Smooth muscle cell (in vitro differentiated cells): ENCODE measurements around the gene TDRD3. TPM values are rescaled to one million over a fixed set of nuclear protein-coding genes. Genes with fewer than 3 reads are reported as not detected.

ENCODE experiments used
- DNase-seq: peaks from one replicate; lab custom pipeline; 2025; ENCODE audit not compliant: unreplicated experiment; lab: John Stamatoyannopoulos, UW
- H2AFZ ChIP-seq: fragments of 200-600 bp; sonication (generic); 2 replicates; pipeline ENCODE4 v1.6.0; 2016; ENCODE audit warnings: antibody characterized with exemption, low read depth, mild to moderate bottlenecking
- H3F3A ChIP-seq: fragments of 200-600 bp; sonication (generic); 2 replicates; pipeline ENCODE4 v1.6.0; 2017; ENCODE audit warnings: antibody characterized with exemption, low read depth
- H3K27ac ChIP-seq: fragments of 200-600 bp; sonication (generic); 2 replicates; pipeline ENCODE4 v1.5.1; 2016; ENCODE audit warnings: low read depth, mild to moderate bottlenecking
- H3K27me3 ChIP-seq: fragments of 200-600 bp; sonication (generic); 2 replicates; pipeline ENCODE4 v1.6.1; 2016; ENCODE audit warnings: low read depth, mild to moderate bottlenecking
- H3K36me3 ChIP-seq: fragments of 200-600 bp; sonication (generic); 2 replicates; pipeline ENCODE4 v1.5.1; 2016; ENCODE audit warnings: low read depth
- H3K4me1 ChIP-seq: fragments of 200-600 bp; sonication (generic); 2 replicates; pipeline ENCODE4 v1.5.1; 2016; ENCODE audit warnings: low read depth
- H3K4me2 ChIP-seq: fragments of 200-600 bp; sonication (generic); 2 replicates; pipeline ENCODE4 v1.6.0; 2016; ENCODE audit warnings: mild to moderate bottlenecking
- H3K4me3 ChIP-seq: fragments of 200-600 bp; sonication (generic); 2 replicates; pipeline ENCODE4 v1.5.1; 2016; ENCODE audit warnings: mild to moderate bottlenecking
- H3K79me2 ChIP-seq: fragments of 200-600 bp; sonication (generic); 2 replicates; pipeline ENCODE4 v1.6.0; 2016; ENCODE audit warnings: low read depth, mild to moderate bottlenecking
- H3K9ac ChIP-seq: fragments of 200-600 bp; sonication (generic); 2 replicates; pipeline ENCODE4 v1.6.0; 2016; ENCODE audit warnings: low read depth
- H3K9me3 ChIP-seq: fragments of 200-600 bp; sonication (generic); replicated peaks from 2 replicates; pipeline ENCODE4 v1.5.1; 2016; ENCODE audit warnings: low read depth
- H4K20me1 ChIP-seq: fragments of 200-600 bp; sonication (generic); 2 replicates; pipeline ENCODE4 v1.6.0; 2016; ENCODE audit warnings: low read depth
- CTCF ChIP-seq: fragments of 200-600 bp; sonication (generic); IDR thresholded peaks from 2 replicates; pipeline ENCODE4 v1.5.1; 2017; ENCODE audit warnings: borderline replicate concordance, mild to moderate bottlenecking, antibody characterized with exemption; ENCODE audit not compliant: insufficient read depth, poor library complexity, severe bottlenecking
- WGBS: methylation state at CpG from one replicate; pipeline ENCODE4 v1.1.7; 2016; ENCODE audit warnings: low lambda C conversion rate; 5-methylcytosine and 5-hydroxymethylcytosine counted together
- polyA plus RNA-seq: library from polyadenylated mRNA; unstranded; fragments of >200 nt; fragmentation: Nextera tagmentation; extraction: Ambion mirVana; gene quantifications from 2 replicates; pipeline ENCODE4 v1.2.1, GENCODE V29; 2016
- small RNA-seq: library from RNA; depleted of rRNA; stranded (forward); fragments of <200 nt; gene quantifications from one replicate; pipeline ENCODE3, GENCODE V24; 2014
- total RNA-seq: library from RNA; depleted of rRNA; stranded (reverse); fragments of >200 nt; gene quantifications from 2 replicates; pipeline ENCODE4 v1.2.3, GENCODE V29; 2014

TDRD3 gene
- total and polyA plus RNA-seq, 2 experiments from 2014 or later: 7.3 to 20.4 TPM

- H3F3A ChIP-seq: no peaks in the 10 kb centered on the region
- H3K27ac ChIP-seq: no peak overlapping the region
- no peaks in the 10 kb centered on the region for H3K36me3 ChIP-seq
- no peak for TF ChIP-seq CTCF
- no peak overlapping the region for H2AFZ ChIP-seq
- no peaks in the 10 kb centered on the region for H3K79me2 ChIP-seq
- no peaks in the 10 kb centered on the region for H3K4me1 ChIP-seq
- no peaks in the 10 kb centered on the region for H4K20me1 ChIP-seq
- 76% methylated on average over 1 of the region's 1 CpG for WGBS
- H3K4me2 ChIP-seq: no peak overlapping the region
- no peak overlapping the region for H3K4me3 ChIP-seq
- no peak for DNase-seq
- no peaks in the 10 kb centered on the region for H3K9me3 ChIP-seq
- H3K27me3 ChIP-seq: peaks cover 34% of the 10 kb centered on the region
- H3K9ac ChIP-seq: no peak overlapping the region
Observed at GRCh38 chr13:60623151-60623550, 226.1 kb downstream of the TDRD3 start.

Small RNA genes lying within 50 kb of the gene (small RNA-seq; reads per million reads assigned to genes)
- gene RNA5SP31: not detected

Other genes starting within 250 kb of the TDRD3 start
- 9.5 and 10.6 TPM in 2 replicates for gene DIAPH3, start 233.3 kb upstream of the TDRD3 start, total RNA-seq
- gene DIAPH3, start 233.3 kb upstream of the TDRD3 start, polyA plus RNA-seq: 4.2 and 6.8 TPM in 2 replicates